GM10847 (cell line): Measurements from ENCODE around the gene BNIP5.

Source experiments
- POLR2A ChIP-seq: IDR thresholded peaks from 2 replicates; pipeline ENCODE4 v1.6.1; 2011; ENCODE audit not compliant: insufficient read length; ENCODE audit errors: extremely low read depth

The BNIP5 gene

GRCh38 chr6:36302227-36302976, 34.3 kb downstream of the BNIP5 start:
- no peak for TF ChIP-seq POLR2A

- TF ChIP-seq POLR2A = no peak
Measured at GRCh38 chr6:36301781-36302180, 34.9 kb downstream of the BNIP5 start.

- no peak for TF ChIP-seq POLR2A
Measured at GRCh38 chr6:36301085-36301658, 35.5 kb downstream of the BNIP5 start.

DNA sequence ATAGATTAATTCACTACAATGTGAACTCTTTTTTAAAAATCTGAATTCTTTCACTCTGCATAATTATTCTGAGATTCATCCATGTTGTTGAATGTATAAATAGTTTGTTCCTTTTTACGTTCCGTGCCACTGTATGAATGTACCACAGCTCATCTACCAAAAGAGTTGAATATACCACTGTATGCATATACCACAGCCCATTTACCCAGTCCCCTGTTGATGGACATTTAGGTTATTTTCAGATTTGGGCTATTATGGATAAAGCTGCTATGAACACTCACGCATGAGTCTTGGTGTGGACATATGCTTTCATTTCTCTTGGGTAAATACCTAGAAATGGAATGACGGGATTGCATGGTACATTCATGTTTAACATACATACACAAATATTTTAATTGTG, 38.7 kb downstream of the BNIP5 start:
- TF ChIP-seq POLR2A = no peak

DNA sequence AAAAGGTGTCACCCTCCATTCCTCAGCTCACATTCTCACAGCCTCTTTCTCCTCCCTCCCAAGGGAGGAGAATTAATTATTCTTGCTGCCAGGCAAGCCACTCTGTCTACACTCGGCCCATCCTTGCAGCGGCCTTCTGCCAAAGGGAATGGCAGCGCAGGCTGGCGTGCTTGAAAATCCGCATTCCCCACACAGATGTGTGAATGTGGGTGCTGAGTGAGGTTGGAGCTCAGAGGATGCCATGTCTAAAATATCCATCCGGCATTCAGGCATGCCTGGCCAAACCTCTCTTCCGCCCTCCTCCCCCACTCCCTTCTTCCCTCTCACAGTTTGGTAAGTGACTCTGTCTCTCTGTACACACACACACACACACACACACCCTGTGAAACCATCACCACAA, 39.2 kb downstream of the BNIP5 start:
- no peak for TF ChIP-seq POLR2A

DNA sequence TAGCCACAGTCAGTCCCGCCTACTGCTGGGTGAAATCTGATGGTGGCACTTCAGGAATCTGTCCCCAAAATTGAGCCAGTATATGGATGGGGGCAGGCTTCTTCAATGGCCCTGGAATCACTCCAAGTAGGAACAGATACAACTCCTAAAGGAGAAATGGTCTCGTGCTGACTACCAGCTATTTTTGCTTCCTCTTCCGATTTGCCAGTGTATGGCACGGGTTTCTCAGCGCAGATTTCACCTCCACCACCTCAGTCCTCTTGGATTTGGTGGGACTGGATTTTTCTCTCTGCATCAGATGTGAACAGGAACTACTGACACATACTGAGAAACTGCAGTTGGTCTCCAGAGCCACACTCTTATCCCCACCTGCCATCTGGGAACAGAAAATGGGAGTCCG, 39.6 kb downstream of the BNIP5 start:
- TF ChIP-seq POLR2A = no peak

DNA sequence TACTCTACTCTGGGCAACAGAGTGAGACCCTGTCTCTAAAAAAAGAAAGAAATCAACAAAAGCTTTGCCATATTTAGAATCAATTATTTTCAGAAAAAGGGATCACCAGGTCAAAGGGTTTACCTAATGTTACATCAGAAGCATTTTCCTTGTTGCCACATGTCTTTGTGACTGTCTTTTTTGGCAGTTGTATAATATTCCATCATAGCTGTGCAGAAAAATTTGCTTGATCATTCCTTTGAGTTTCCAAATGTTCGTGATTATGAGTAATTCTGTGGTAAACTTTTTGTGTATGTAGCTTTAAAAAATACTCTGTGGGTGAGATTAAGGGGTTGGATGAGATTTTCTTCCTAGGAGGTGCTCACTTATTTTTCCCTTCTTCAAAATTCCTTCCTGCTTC, 40.4 kb downstream of the BNIP5 start:
- TF ChIP-seq POLR2A = no peak

GRCh38 chr6:36292170-36292569, 44.5 kb downstream of the BNIP5 start:
- no peak for TF ChIP-seq POLR2A

GRCh38 chr6:36290668-36291620, 45.7 kb downstream of the BNIP5 start:
- no peak for TF ChIP-seq POLR2A

GRCh38 chr6:36289281-36289878, 47.3 kb downstream of the BNIP5 start:
- no peak for TF ChIP-seq POLR2A

- TF ChIP-seq POLR2A = no peak
Measured at GRCh38 chr6:36286858-36287257, 49.8 kb downstream of the BNIP5 start.

DNA sequence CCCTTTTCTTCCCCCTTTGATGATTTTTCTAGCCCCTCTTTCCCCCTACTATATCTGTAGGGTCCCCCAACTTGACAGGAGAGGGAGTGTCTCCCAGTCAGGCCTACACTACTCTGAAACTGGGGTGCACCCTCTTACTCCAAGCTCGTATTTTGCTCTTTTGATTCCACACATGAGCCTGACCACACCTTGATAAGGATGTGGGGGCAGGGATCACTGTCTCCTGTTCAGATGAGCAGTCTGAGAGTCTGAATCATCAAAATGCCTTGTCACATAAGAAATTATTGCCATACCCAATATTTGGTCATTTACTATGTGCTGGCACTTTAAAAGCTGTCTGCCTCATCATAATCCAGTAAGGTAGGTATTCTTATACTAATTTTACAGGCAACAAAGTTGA, 50.9 kb downstream of the BNIP5 start:
- TF ChIP-seq POLR2A = no peak

DNA sequence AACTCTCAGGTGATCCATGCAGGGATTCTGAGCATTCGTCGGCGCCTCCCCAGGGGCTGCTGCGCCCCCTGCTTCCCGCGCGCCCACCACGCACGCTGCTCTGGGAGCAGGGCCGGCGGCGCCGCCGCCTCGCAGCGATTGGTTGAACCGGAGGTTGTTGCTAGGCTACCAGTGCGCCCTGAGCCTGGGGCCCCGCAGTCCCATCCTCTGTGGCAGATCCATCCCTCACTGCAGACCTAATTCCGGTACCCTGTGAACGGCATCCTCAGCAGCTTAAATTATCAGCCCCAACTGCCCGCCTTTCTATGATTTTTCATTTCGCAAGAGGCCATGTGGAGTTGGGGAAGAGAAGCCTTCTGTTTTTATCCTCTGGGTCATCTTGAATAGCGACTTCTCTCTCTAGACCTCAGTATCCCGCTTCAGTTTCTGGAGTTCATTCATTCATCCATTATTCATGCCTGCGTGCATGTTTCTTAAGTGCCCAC, 51.5 kb downstream of the BNIP5 start:
- TF ChIP-seq POLR2A = no peak

DNA sequence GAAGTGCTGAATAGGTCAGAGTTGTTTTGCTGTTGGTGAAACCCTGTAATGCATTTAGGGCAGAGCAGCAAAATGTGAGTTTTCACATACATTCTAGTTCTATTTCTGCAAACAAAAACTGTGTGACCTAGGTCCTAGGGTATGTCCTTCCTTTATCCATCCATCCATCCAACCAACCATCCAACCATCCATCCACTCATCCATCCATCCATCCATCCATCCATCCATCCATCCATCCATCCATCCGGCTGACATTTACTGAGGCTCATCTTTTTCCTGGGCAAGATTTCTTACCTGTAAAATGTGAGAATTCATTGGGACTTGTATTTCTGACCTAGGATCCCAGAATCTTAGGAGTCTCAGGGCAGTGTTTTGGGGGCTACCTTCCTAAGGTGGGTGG, 52.3 kb downstream of the BNIP5 start:
- no peak for TF ChIP-seq POLR2A

GRCh38 chr6:36283608-36284007, 53.1 kb downstream of the BNIP5 start:
- TF ChIP-seq POLR2A = no peak
